H1 (cell line): ENCODE results near the gene TFDP1. TPM values are rescaled to one million over a fixed set of nuclear protein-coding genes. Genes with fewer than 3 reads are reported as not detected.

ENCODE experiments used
- CTCF ChIA-PET: fragments of 300-600 bp; sonication (Branson Sonifier 250); formaldehyde crosslinking; loops from one replicate; lab custom pipeline; 2021; ENCODE audit not compliant: partially characterized antibody; lab: Charles Lee
- POLR2A ChIA-PET: fragments of 300-600 bp; sonication (Branson Sonifier 250); formaldehyde crosslinking; loops from one replicate; lab custom pipeline; 2021; ENCODE audit warnings: inconsistent platforms; ENCODE audit not compliant: partially characterized antibody; lab: Charles Lee
- DNase-seq, 2 experiments: peaks; one replicate each; pipeline versions ENCODE4 v3.0.0 to v3.0.0-alpha.2; 2010 to 2022; ENCODE audit warnings: low spot score in 2 of 2, low read depth in 1 of 2, mixed read lengths in 1 of 2
- FAIRE-seq: peaks from 2 replicates; lab custom pipeline; 2011; peaks lifted over from hg19 to GRCh38; lab: Jason Lieb, UNC
- H2AFZ ChIP-seq: 2 replicates; pipeline ENCODE4 v1.8.1; 2012; ENCODE audit warnings: low read length, inconsistent platforms
- H2AK5ac ChIP-seq: 2 replicates; pipeline ENCODE4 v1.6.1; 2013; ENCODE audit warnings: low read depth, low read length
- H2BK120ac ChIP-seq: replicated peaks from 2 replicates; pipeline ENCODE3; 2013; ENCODE audit warnings: low read depth, low read length, inconsistent platforms
- H2BK12ac ChIP-seq: 2 replicates; pipeline ENCODE4 v1.6.1; 2013; ENCODE audit warnings: low read depth, low read length
- H2BK15ac ChIP-seq: 2 replicates; pipeline ENCODE4 v1.6.1; 2013; ENCODE audit warnings: low read length
- H2BK20ac ChIP-seq: 2 replicates; pipeline ENCODE4 v1.6.1; 2013; ENCODE audit warnings: low read length
- H2BK5ac ChIP-seq: 2 replicates; pipeline ENCODE4 v1.6.1; 2013; ENCODE audit warnings: low read depth, low read length
- H3K14ac ChIP-seq: 2 replicates; pipeline ENCODE4 v1.6.1; 2013; ENCODE audit warnings: inconsistent platforms; ENCODE audit not compliant: insufficient read length
- H3K18ac ChIP-seq: 2 replicates; pipeline ENCODE4 v1.6.1; 2013; ENCODE audit warnings: low read length; ENCODE audit errors: extremely low read depth
- H3K23ac ChIP-seq: 2 replicates; pipeline ENCODE4 v1.6.1; 2013; ENCODE audit warnings: inconsistent platforms; ENCODE audit not compliant: insufficient read length
- H3K23me2 ChIP-seq: 2 replicates; pipeline ENCODE4 v1.6.1; 2013; ENCODE audit warnings: low read depth, low read length
- H3K27ac ChIP-seq: 2 replicates; pipeline ENCODE4 v1.6.1; 2011; ENCODE audit warnings: low read depth, low read length, inconsistent platforms
- H3K27me3 ChIP-seq, 4 experiments: replicated peaks in 1 of 4; 1 replicate in 1 of 4; 2 replicates in 3 of 4; pipeline versions ENCODE4 v1.6.1 to v1.8.1; 2011 to 2013; ENCODE audit warnings: low read length in 3 of 4, mild to moderate bottlenecking in 3 of 4, inconsistent platforms in 2 of 4, mixed read lengths in 2 of 4, moderate library complexity in 1 of 4; ENCODE audit not compliant: control insufficient read depth in 3 of 4, insufficient read depth in 3 of 4; ENCODE audit errors: extremely low read depth in 1 of 4
- H3K36me3 ChIP-seq, 4 experiments: 2 replicates each; pipeline versions ENCODE4 v1.6.1 to v1.8.1; 2011 to 2013; ENCODE audit warnings: mild to moderate bottlenecking in 4 of 4, low read length in 3 of 4, moderate library complexity in 2 of 4, control low read depth in 1 of 4, inconsistent platforms in 1 of 4; ENCODE audit not compliant: insufficient read depth in 4 of 4, control insufficient read depth in 2 of 4
- H3K4ac ChIP-seq: replicated peaks from 2 replicates; pipeline ENCODE3; 2013; ENCODE audit warnings: low read length, low read depth, mixed read lengths, inconsistent platforms; ENCODE audit not compliant: insufficient read length
- H3K4me1 ChIP-seq, 4 experiments: replicated peaks in 1 of 4; 1 replicate in 1 of 4; 2 replicates in 3 of 4; pipeline versions ENCODE4 v1.6.1 to v1.8.1; 2011 to 2013; ENCODE audit warnings: low read length in 3 of 4, inconsistent platforms in 2 of 4, mixed read lengths in 1 of 4; ENCODE audit not compliant: insufficient read depth in 4 of 4, control insufficient read depth in 3 of 4
- H3K4me2 ChIP-seq, 2 experiments: 2 replicates each; pipeline versions ENCODE4 v1.6.1 to v1.8.1; 2011 to 2013; ENCODE audit warnings: low read depth in 2 of 2, low read length in 2 of 2, control low read depth in 1 of 2, inconsistent platforms in 1 of 2, mild to moderate bottlenecking in 1 of 2; ENCODE audit not compliant: insufficient read depth in 1 of 2
- H3K4me3 ChIP-seq, 4 experiments: fragments of 200-600, 300-600 bp in 1 of 4; sonication (generic), shearing (Covaris generic), sonication (Bioruptor Twin) in 1 of 4; 2 replicates each; pipeline versions ENCODE4 v1.5.1 to v1.8.1; 2011 to 2016; ENCODE audit warnings: low read length in 4 of 4, low read depth in 3 of 4, control low read depth in 2 of 4, inconsistent platforms in 2 of 4, mild to moderate bottlenecking in 2 of 4, mixed read lengths in 1 of 4, moderate library complexity in 1 of 4; ENCODE audit not compliant: insufficient read depth in 2 of 4; ENCODE audit errors: extremely low read depth in 1 of 4
- H3K56ac ChIP-seq: replicated peaks from 2 replicates; pipeline ENCODE3; 2013; ENCODE audit warnings: low read depth, mild to moderate bottlenecking, mixed read lengths, low read length, inconsistent platforms; ENCODE audit not compliant: insufficient read length
- H3K79me1 ChIP-seq: 2 replicates; pipeline ENCODE4 v1.6.1; 2013; ENCODE audit warnings: low read depth, low read length, control low read depth
- H3K79me2 ChIP-seq, 2 experiments: 2 replicates each; pipeline versions ENCODE4 v1.6.1 to v1.8.1; 2012 to 2013; ENCODE audit warnings: low read length in 2 of 2, mild to moderate bottlenecking in 2 of 2, inconsistent platforms in 1 of 2; ENCODE audit not compliant: insufficient read depth in 2 of 2, control insufficient read depth in 1 of 2
- H3K9ac ChIP-seq, 4 experiments: replicated peaks in 1 of 4; 1 replicate in 1 of 4; 2 replicates in 3 of 4; pipeline versions ENCODE4 v1.6.1 to v1.8.1; 2011 to 2013; ENCODE audit warnings: low read depth in 3 of 4, low read length in 3 of 4, control low read depth in 2 of 4, mild to moderate bottlenecking in 2 of 4, moderate library complexity in 2 of 4, inconsistent platforms in 1 of 4; ENCODE audit errors: extremely low read depth in 1 of 4
- H3K9me3 ChIP-seq, 2 experiments: 2 replicates each; pipeline versions ENCODE4 v1.6.1 to v1.8.1; 2012 to 2013; ENCODE audit warnings: mild to moderate bottlenecking in 2 of 2, moderate library complexity in 2 of 2, control low read depth in 1 of 2, inconsistent platforms in 1 of 2, low read depth in 1 of 2, low read length in 1 of 2, mixed read lengths in 1 of 2; ENCODE audit not compliant: insufficient read depth in 2 of 2
- H4K20me1 ChIP-seq, 2 experiments: replicated peaks in 1 of 2; 2 replicates each; pipeline versions ENCODE3 to v1.8.1; 2011 to 2013; ENCODE audit warnings: inconsistent platforms in 2 of 2, low read length in 2 of 2, mild to moderate bottlenecking in 1 of 2; ENCODE audit not compliant: insufficient read depth in 2 of 2, control insufficient read depth in 1 of 2
- H4K5ac ChIP-seq: 2 replicates; pipeline ENCODE4 v1.6.1; 2013; ENCODE audit warnings: low read length, low read depth, mixed read lengths, inconsistent platforms; ENCODE audit not compliant: insufficient read length
- H4K8ac ChIP-seq: 2 replicates; pipeline ENCODE4 v1.8.0; 2013; ENCODE audit warnings: mild to moderate bottlenecking, moderate library complexity, low read length, inconsistent platforms; ENCODE audit not compliant: insufficient read depth; ENCODE audit errors: extremely low read depth
- H4K91ac ChIP-seq: replicated peaks from 2 replicates; pipeline ENCODE3; 2013; ENCODE audit warnings: low read length, mixed read lengths, inconsistent platforms; ENCODE audit not compliant: insufficient read length
- EGR1 ChIP-seq: IDR thresholded peaks from 2 replicates; pipeline ENCODE4 v1.6.1; 2011; ENCODE audit warnings: low read depth, low read length, borderline replicate concordance
- HDAC6 ChIP-seq: IDR thresholded peaks from one replicate; pipeline ENCODE4 v1.7.1; 2012; ENCODE audit warnings: low read depth, mild to moderate bottlenecking, inconsistent platforms, low read length, moderate library complexity
- POU5F1 ChIP-seq: IDR thresholded peaks from 2 replicates; pipeline ENCODE4 v1.6.1; 2011; ENCODE audit warnings: low read depth, mild to moderate bottlenecking, low read length, moderate library complexity
- RBBP5 ChIP-seq: IDR thresholded peaks from 2 replicates; pipeline ENCODE4 v1.7.1; 2012; ENCODE audit warnings: low read depth, mild to moderate bottlenecking, inconsistent platforms, low read length, moderate library complexity, borderline replicate concordance
- TCF12 ChIP-seq: IDR thresholded peaks from 2 replicates; pipeline ENCODE4 v1.6.1; 2011; ENCODE audit warnings: low read depth, mild to moderate bottlenecking, low read length
- WGBS, 2 experiments: shearing (Covaris generic) in 1 of 2; methylation state at CpG; one replicate each; pipeline versions ENCODE4 v1.1.6 to v1.1.7; 2013 to 2015; ENCODE audit warnings: low lambda C conversion rate in 2 of 2, mixed read lengths in 2 of 2, inconsistent platforms in 1 of 2, low coverage in 1 of 2, missing lambda C conversion rate in 1 of 2; ENCODE audit not compliant: insufficient replicate concordance in 2 of 2, insufficient coverage in 1 of 2, insufficient read length in 1 of 2; ENCODE audit errors: extremely low coverage in 1 of 2, missing lambda C conversion rate in 1 of 2; 5-methylcytosine and 5-hydroxymethylcytosine counted together
- polyA plus RNA-seq, 7 experiments: library from polyadenylated mRNA; depleted of rRNA in 3 of 7; stranded (reverse) in 5 of 7; unstranded in 2 of 7; fragments of >200 nt in 5 of 7; fragments of 200-250 nt in 2 of 7; gene quantifications; 1 replicate in 5 of 7; 2 replicates in 1 of 7; 4 replicates in 1 of 7; pipeline versions ENCODE4 v1.2.1 to v1.2.3, GENCODE V29; 2011 to 2013; ENCODE audit warnings: missing spikeins in 2 of 7, mixed read lengths in 2 of 7
- total RNA-seq: library from RNA; stranded (reverse); fragmentation: NEBNext Ultra II Directional; extraction: Animal tissue kit (Norgen Biotek cat#: 25700); gene quantifications from 2 replicates; pipeline ENCODE4 v1.2.1, GENCODE V29; 2021

TFDP1 gene
- total and polyA plus RNA-seq, 2 of the 8 experiments (the other 6 are each of a cell fraction or from before 2014, with no cell fraction given) = 43.6 to 81.9 TPM

- Histone ChIP-seq H2AK5ac (no peak overlapping the region), H3K4me3 (no peak overlapping the region), H4K20me1 (peaks cover 0 to 11% of the 10 kb centered on the region in 2 experiments), H3K23me2 (peaks cover 7% of the 10 kb centered on the region), H3K4me2 (no peak overlapping the region), H3K27ac (no peak overlapping the region), H2BK20ac (0 out of 2 replicates have a peak overlapping the region, but pooled peaks have one; percentile 77), H2BK5ac (no peak overlapping the region), H2AFZ (no peak overlapping the region), H3K14ac (no peak overlapping the region), H4K5ac (no peak overlapping the region), H3K36me3 (peaks cover 0 to 15% (median 4%) of the 10 kb centered on the region in 4 experiments; a peak in 4 of 8 replicates), H3K23ac (no peak overlapping the region), H3K4ac (no peak overlapping the region), H2BK15ac (no peak overlapping the region), H2BK12ac (no peak overlapping the region), H4K8ac (no peak overlapping the region), H4K91ac (no peak overlapping the region), H3K18ac (no peak overlapping the region), H3K4me1 (peaks cover 5 to 14% (median 12%) of the 10 kb centered on the region in 4 experiments; a peak in 5 of 7 replicates), H3K79me1 (peaks cover 21% of the 10 kb centered on the region), H3K9me3 (peaks cover 0 to 8% of the 10 kb centered on the region in 2 experiments; a peak in 1 of 4 replicates), H3K9ac (no peak overlapping the region), H3K79me2 (peaks cover 6 to 33% of the 10 kb centered on the region in 2 experiments), H2BK120ac (no peak overlapping the region), H3K56ac (no peak overlapping the region), H3K27me3 (no peaks in the 10 kb centered on the region; a peak in 1 of 7 replicates)
- TF ChIP-seq POU5F1 (no peak), RBBP5 (no peak), TCF12 (no peak), EGR1 (no peak), HDAC6 (no peak)
- no peak for DNase-seq
- ChIA-PET CTCF (interaction anchor here (0.8 to 1.5 kb wide), 2 partner anchors 8 to 27 kb away, joined by 3 read pairs; no protein-coding TSS in a partner anchor), POLR2A (no interaction called here)
- WGBS, 2 experiments = 88% methylated on average over 7 of the region's 7 CpGs; no CpG with 5 or more reads in 1 of the 2 experiments
- FAIRE-seq = no peak
Observed at GRCh38 chr13:113618455-113618854, 33.9 kb downstream of the TFDP1 start.
